ENCODE measurements around the gene ARID5A.

Gene ARID5A

GRCh38 chr2:96527286-96528005, 9.1 kb upstream of the ARID5A start:
- DNase-seq (ENCODE audit: low spot score) = no peak

GRCh38 chr2:96528006-96528699, 8.4 kb upstream of the ARID5A start:
- DNase-seq (ENCODE audit: low spot score) = no peak

GRCh38 chr2:96528700-96529375, 7.7 kb upstream of the ARID5A start:
- DNase-seq (ENCODE audit: low spot score) = no peak

- DNase-seq (ENCODE audit: low spot score) = no peak
Observed at GRCh38 chr2:96529376-96530143, 7.0 kb upstream of the ARID5A start.

GRCh38 chr2:96530144-96530430, 6.5 kb upstream of the ARID5A start:
- no peak for DNase-seq (ENCODE audit: low spot score)

- DNase-seq (ENCODE audit: low spot score) = no peak
Observed at GRCh38 chr2:96530474-96531357, 5.8 kb upstream of the ARID5A start.

GRCh38 chr2:96531366-96531765, 5.2 kb upstream of the ARID5A start:
- no peak for DNase-seq (ENCODE audit: low spot score)

- DNase-seq (ENCODE audit: low spot score) = peak; percentile 73
Observed at GRCh38 chr2:96531872-96532505, 4.6 kb upstream of the ARID5A start.

- DNase-seq (ENCODE audit: low spot score) = no peak
Observed at GRCh38 chr2:96532641-96533291, 3.8 kb upstream of the ARID5A start.

- peak; percentile 76 for DNase-seq (ENCODE audit: low spot score)
Observed at GRCh38 chr2:96533292-96534073, 3.1 kb upstream of the ARID5A start.

- DNase-seq (ENCODE audit: low spot score) = no peak
Observed at GRCh38 chr2:96534141-96534540, 2.4 kb upstream of the ARID5A start.

GRCh38 chr2:96534701-96535181, 1.8 kb upstream of the ARID5A start:
- no peak for DNase-seq (ENCODE audit: low spot score)

- DNase-seq (ENCODE audit: low spot score) = no peak
Observed at GRCh38 chr2:96535331-96535730, 1.2 kb upstream of the ARID5A start.

- DNase-seq (ENCODE audit: low spot score) = no peak
Observed at GRCh38 chr2:96537066-96537733, 648 bp downstream of the ARID5A start.

GRCh38 chr2:96537734-96538486, 1.4 kb downstream of the ARID5A start:
- no peak for DNase-seq (ENCODE audit: low spot score)

- peak; percentile 85 for DNase-seq (ENCODE audit: low spot score)
Observed at GRCh38 chr2:96538487-96539214, 2.1 kb downstream of the ARID5A start.

- no peak for DNase-seq (ENCODE audit: low spot score)
Observed at GRCh38 chr2:96539215-96539920, 2.8 kb downstream of the ARID5A start.

Data from pons (tissue), 1 donor.